Fibroblast of the aortic adventitia (primary cell): Measurements from ENCODE around the gene PPP1R12A. TPM values are rescaled to one million over a fixed set of nuclear protein-coding genes. Genes with fewer than 3 reads are reported as not detected.
A peak's percentile ranks its signal among the peaks of the same experiment; 100 is the strongest.

ENCODE experiments used
- DNase-seq: peaks from one replicate; pipeline ENCODE4 v3.0.0-alpha.2; 2010; ENCODE audit warnings: low read depth
- H3K4me3 ChIP-seq: 2 replicates; pipeline ENCODE4 v1.5.1; 2011; ENCODE audit warnings: low read depth, mild to moderate bottlenecking, control low read depth, low read length, moderate library complexity
- total RNA-seq: library from RNA; depleted of rRNA; stranded (reverse); fragments of >200 nt; gene quantifications from 2 replicates; pipeline ENCODE4 v1.2.3, GENCODE V29; 2012; ENCODE audit warnings: low replicate concordance
- TF ChIP-seq, protein P1 (sequence below): IDR thresholded peaks from 2 replicates; pipeline ENCODE4 v1.5.1; 2011; ENCODE audit warnings: mild to moderate bottlenecking, low read length, control low read depth, inconsistent platforms; ENCODE audit not compliant: insufficient read depth

Gene PPP1R12A
- total RNA-seq, 1 donor = 119 TPM

- DNase-seq = peak; percentile 24
- TF ChIP-seq, protein P1, sequence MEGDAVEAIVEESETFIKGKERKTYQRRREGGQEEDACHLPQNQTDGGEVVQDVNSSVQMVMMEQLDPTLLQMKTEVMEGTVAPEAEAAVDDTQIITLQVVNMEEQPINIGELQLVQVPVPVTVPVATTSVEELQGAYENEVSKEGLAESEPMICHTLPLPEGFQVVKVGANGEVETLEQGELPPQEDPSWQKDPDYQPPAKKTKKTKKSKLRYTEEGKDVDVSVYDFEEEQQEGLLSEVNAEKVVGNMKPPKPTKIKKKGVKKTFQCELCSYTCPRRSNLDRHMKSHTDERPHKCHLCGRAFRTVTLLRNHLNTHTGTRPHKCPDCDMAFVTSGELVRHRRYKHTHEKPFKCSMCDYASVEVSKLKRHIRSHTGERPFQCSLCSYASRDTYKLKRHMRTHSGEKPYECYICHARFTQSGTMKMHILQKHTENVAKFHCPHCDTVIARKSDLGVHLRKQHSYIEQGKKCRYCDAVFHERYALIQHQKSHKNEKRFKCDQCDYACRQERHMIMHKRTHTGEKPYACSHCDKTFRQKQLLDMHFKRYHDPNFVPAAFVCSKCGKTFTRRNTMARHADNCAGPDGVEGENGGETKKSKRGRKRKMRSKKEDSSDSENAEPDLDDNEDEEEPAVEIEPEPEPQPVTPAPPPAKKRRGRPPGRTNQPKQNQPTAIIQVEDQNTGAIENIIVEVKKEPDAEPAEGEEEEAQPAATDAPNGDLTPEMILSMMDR = no peak
- H3K4me3 ChIP-seq = no peak overlapping the region
Observed at GRCh38 chr12:79765157-79765556, 169.7 kb downstream of the PPP1R12A start.

- TF ChIP-seq, protein P1 = no peak
- DNase-seq = peak; percentile 27
- no peak overlapping the region for H3K4me3 ChIP-seq
Observed at GRCh38 chr12:79764641-79765040, 170.3 kb downstream of the PPP1R12A start.

DNA sequence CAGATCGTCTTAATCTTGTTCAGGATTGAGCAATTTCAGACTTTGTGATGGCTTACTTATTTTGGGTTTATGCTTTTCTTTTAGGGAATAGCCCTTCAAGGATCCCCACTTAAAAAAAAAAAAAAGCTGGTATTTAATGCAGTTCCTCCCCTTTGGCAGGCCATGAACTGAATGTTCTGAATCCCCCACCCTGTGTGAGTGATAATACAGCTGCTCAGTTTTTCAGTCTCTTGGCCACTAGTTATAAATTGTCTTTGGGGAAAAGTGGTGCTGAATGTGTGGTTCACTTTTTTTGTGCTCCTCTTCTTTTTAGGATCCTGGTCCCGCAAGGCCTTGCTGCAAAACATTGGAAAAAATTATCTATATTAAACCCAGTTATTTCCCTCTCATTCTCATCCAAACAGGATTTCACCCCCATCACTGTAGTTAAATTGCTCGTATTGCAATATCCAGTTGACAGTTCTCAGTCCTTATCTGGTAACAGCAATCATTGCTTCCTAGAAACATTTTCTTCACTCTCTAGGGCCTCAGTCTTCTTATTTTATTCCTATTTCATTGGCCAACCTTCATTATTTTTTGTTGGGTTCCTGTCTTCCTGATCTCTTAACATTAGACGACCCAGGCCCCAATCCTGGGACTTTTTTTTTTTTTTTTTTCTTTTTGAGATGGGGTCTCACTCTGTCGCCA lies 171.0 kb downstream of the PPP1R12A start:
- DNase-seq = peak; percentile 19

GRCh38 chr12:79761341-79761740 lies 173.6 kb downstream of the PPP1R12A start:
- DNase-seq = peak; percentile 28
- no peak overlapping the region for H3K4me3 ChIP-seq
- TF ChIP-seq, protein P1 = no peak

More for the DNA sequence above, 171.0 kb downstream of the PPP1R12A start:
- TF ChIP-seq, protein P1 = no peak
- H3K4me3 ChIP-seq = no peak overlapping the region

DNA sequence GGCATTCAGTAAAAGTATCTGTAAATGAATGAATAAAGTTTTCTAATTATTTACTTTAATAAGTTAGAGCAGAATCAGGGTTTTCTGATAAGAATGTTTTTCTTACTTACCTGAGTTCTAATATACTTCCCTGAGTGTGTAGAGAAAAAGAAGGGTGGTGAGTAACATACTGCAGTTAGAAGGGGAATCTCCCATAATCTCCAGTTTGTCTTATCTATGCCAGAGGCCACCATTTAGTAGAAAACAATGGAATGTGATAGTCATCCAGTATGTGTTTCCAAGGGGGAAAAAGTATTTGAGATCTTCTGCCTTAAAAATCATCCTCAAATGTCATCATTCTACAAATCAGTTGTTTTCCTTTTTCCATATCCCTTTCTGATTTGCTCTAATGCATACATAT lies 187.6 kb downstream of the PPP1R12A start:
- H3K4me3 ChIP-seq = no peak overlapping the region
- TF ChIP-seq, protein P1 = no peak
- DNase-seq = peak; percentile 41

DNA sequence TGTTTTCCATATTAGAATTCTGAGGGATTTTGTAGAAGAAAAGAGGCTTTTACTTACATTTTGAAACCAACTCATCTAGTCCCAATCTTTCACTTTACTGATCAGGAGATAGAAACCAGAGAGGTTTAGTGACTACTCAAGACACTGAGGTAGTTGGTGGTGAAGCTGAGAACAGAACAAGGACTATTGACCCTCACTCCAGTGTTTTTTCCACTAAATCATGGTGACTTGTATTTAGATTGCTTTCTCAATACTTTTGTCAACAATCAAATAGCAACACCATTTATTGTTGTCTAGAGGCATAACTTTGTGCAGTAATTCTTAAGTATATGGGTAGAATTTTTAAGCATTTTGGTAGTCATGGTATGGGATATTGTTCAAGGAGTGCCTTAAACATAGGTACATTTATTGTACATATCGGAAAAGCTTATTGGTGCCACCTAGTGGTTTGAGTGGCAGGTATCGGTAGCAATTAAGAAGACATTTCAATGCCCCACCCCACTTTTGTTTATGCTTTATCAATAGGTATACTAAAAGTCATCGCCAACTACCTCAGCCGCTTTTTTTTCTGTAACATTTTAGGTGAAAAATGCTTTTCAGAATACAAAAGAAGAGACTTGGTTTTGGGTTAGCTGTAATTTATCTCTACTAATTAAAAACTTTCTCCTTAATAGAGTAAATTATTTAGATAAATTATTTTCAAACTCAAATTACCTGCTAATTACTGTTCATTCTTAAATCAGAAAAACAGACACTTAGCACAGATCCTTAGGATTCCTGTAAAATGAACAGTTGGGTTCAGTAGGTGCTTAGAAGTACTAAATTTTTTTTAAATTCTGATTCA lies 196.8 kb downstream of the PPP1R12A start:
- peak; percentile 78 for DNase-seq
- TF ChIP-seq, protein P1 = peak; percentile 61
- no peak overlapping the region for H3K4me3 ChIP-seq
